ENCODE data around the gene SIGLEC11.

SIGLEC11 gene

GRCh38 chr19:49957262-49957915 lies 3.6 kb downstream of the SIGLEC11 start:
- no peaks in the 10 kb centered on the region for H3K36me3 ChIP-seq (ENCODE audit: control insufficient read depth, insufficient read depth, low read length)
- H3K4me1 ChIP-seq (ENCODE audit: control insufficient read depth, insufficient read depth, low read length): peaks cover 20% of the 10 kb centered on the region
- no peaks in the 10 kb centered on the region for H3K9me3 ChIP-seq (ENCODE audit: control insufficient read depth, insufficient read depth, low read length)
- H3K4me3 ChIP-seq (ENCODE audit: low read depth, low read length): no peak overlapping the region
- H3K9ac ChIP-seq (ENCODE audit: low read depth, low read length): no peak overlapping the region
- H3K27me3 ChIP-seq (ENCODE audit: control insufficient read depth, insufficient read depth, low read length): no peaks in the 10 kb centered on the region

- Histone ChIP-seq H3K27me3 (ENCODE audit: control insufficient read depth, insufficient read depth, low read length) (no peaks in the 10 kb centered on the region), H3K4me3 (ENCODE audit: low read depth, low read length) (no peak overlapping the region), H3K9me3 (ENCODE audit: control insufficient read depth, insufficient read depth, low read length) (no peaks in the 10 kb centered on the region), H3K4me1 (ENCODE audit: control insufficient read depth, insufficient read depth, low read length) (peaks cover 20% of the 10 kb centered on the region), H3K36me3 (ENCODE audit: control insufficient read depth, insufficient read depth, low read length) (no peaks in the 10 kb centered on the region), H3K9ac (ENCODE audit: low read depth, low read length) (no peak overlapping the region)
These were observed 4.9 kb downstream of the SIGLEC11 start for GRCh38 chr19:49956115-49956495.

GRCh38 chr19:49954933-49955332 lies 6.0 kb downstream of the SIGLEC11 start:
- Histone ChIP-seq H3K9ac (ENCODE audit: low read depth, low read length) (no peak overlapping the region), H3K36me3 (ENCODE audit: control insufficient read depth, insufficient read depth, low read length) (no peaks in the 10 kb centered on the region), H3K27me3 (ENCODE audit: control insufficient read depth, insufficient read depth, low read length) (no peaks in the 10 kb centered on the region), H3K4me3 (ENCODE audit: low read depth, low read length) (no peak overlapping the region), H3K4me1 (ENCODE audit: control insufficient read depth, insufficient read depth, low read length) (peaks cover 20% of the 10 kb centered on the region), H3K9me3 (ENCODE audit: control insufficient read depth, insufficient read depth, low read length) (no peaks in the 10 kb centered on the region)

- H3K36me3 ChIP-seq (ENCODE audit: control insufficient read depth, insufficient read depth, low read length): no peaks in the 10 kb centered on the region
- no peak overlapping the region for H3K4me3 ChIP-seq (ENCODE audit: low read depth, low read length)
- no peaks in the 10 kb centered on the region for H3K9me3 ChIP-seq (ENCODE audit: control insufficient read depth, insufficient read depth, low read length)
- no peaks in the 10 kb centered on the region for H3K27me3 ChIP-seq (ENCODE audit: control insufficient read depth, insufficient read depth, low read length)
- peaks cover 20% of the 10 kb centered on the region for H3K4me1 ChIP-seq (ENCODE audit: control insufficient read depth, insufficient read depth, low read length)
- H3K9ac ChIP-seq (ENCODE audit: low read depth, low read length): no peak overlapping the region
These were observed 6.7 kb downstream of the SIGLEC11 start for GRCh38 chr19:49954092-49954829.

- H3K27me3 ChIP-seq (ENCODE audit: control insufficient read depth, insufficient read depth, low read length): no peaks in the 10 kb centered on the region
- H3K4me1 ChIP-seq (ENCODE audit: control insufficient read depth, insufficient read depth, low read length): peaks cover 20% of the 10 kb centered on the region
- H3K9ac ChIP-seq (ENCODE audit: low read depth, low read length): no peak overlapping the region
- H3K36me3 ChIP-seq (ENCODE audit: control insufficient read depth, insufficient read depth, low read length): no peaks in the 10 kb centered on the region
- no peak overlapping the region for H3K4me3 ChIP-seq (ENCODE audit: low read depth, low read length)
- no peaks in the 10 kb centered on the region for H3K9me3 ChIP-seq (ENCODE audit: control insufficient read depth, insufficient read depth, low read length)
These were observed 7.6 kb downstream of the SIGLEC11 start for GRCh38 chr19:49953416-49953815.

GRCh38 chr19:49952906-49953305 lies 8.1 kb downstream of the SIGLEC11 start:
- peaks cover 20% of the 10 kb centered on the region for H3K4me1 ChIP-seq (ENCODE audit: control insufficient read depth, insufficient read depth, low read length)

GRCh38 chr19:49952479-49952836 lies 8.5 kb downstream of the SIGLEC11 start:
- Histone ChIP-seq H3K9ac (ENCODE audit: low read depth, low read length) (no peak overlapping the region), H3K9me3 (ENCODE audit: control insufficient read depth, insufficient read depth, low read length) (no peaks in the 10 kb centered on the region), H3K4me1 (ENCODE audit: control insufficient read depth, insufficient read depth, low read length) (peaks cover 20% of the 10 kb centered on the region), H3K4me3 (ENCODE audit: low read depth, low read length) (no peak overlapping the region), H3K36me3 (ENCODE audit: control insufficient read depth, insufficient read depth, low read length) (no peaks in the 10 kb centered on the region), H3K27me3 (ENCODE audit: control insufficient read depth, insufficient read depth, low read length) (no peaks in the 10 kb centered on the region)

More at GRCh38 chr19:49952906-49953305, 8.1 kb downstream of the SIGLEC11 start:
- Histone ChIP-seq H3K9ac (ENCODE audit: low read depth, low read length) (no peak overlapping the region), H3K9me3 (ENCODE audit: control insufficient read depth, insufficient read depth, low read length) (no peaks in the 10 kb centered on the region), H3K27me3 (ENCODE audit: control insufficient read depth, insufficient read depth, low read length) (no peaks in the 10 kb centered on the region), H3K4me3 (ENCODE audit: low read depth, low read length) (no peak overlapping the region), H3K36me3 (ENCODE audit: control insufficient read depth, insufficient read depth, low read length) (no peaks in the 10 kb centered on the region)

GRCh38 chr19:49951806-49952478 lies 9.0 kb downstream of the SIGLEC11 start:
- peaks cover 18% of the 10 kb centered on the region for H3K4me1 ChIP-seq (ENCODE audit: control insufficient read depth, insufficient read depth, low read length)
- H3K36me3 ChIP-seq (ENCODE audit: control insufficient read depth, insufficient read depth, low read length): no peaks in the 10 kb centered on the region
- no peaks in the 10 kb centered on the region for H3K27me3 ChIP-seq (ENCODE audit: control insufficient read depth, insufficient read depth, low read length)
- H3K4me3 ChIP-seq (ENCODE audit: low read depth, low read length): no peak overlapping the region
- no peaks in the 10 kb centered on the region for H3K9me3 ChIP-seq (ENCODE audit: control insufficient read depth, insufficient read depth, low read length)
- H3K9ac ChIP-seq (ENCODE audit: low read depth, low read length): no peak overlapping the region

GRCh38 chr19:49950956-49951526 lies 9.9 kb downstream of the SIGLEC11 start:
- no peaks in the 10 kb centered on the region for H3K27me3 ChIP-seq (ENCODE audit: control insufficient read depth, insufficient read depth, low read length)
- no peak overlapping the region for H3K9ac ChIP-seq (ENCODE audit: low read depth, low read length)
- no peak overlapping the region for H3K4me3 ChIP-seq (ENCODE audit: low read depth, low read length)
- H3K36me3 ChIP-seq (ENCODE audit: control insufficient read depth, insufficient read depth, low read length): no peaks in the 10 kb centered on the region
- no peaks in the 10 kb centered on the region for H3K9me3 ChIP-seq (ENCODE audit: control insufficient read depth, insufficient read depth, low read length)
- H3K4me1 ChIP-seq (ENCODE audit: control insufficient read depth, insufficient read depth, low read length): peaks cover 14% of the 10 kb centered on the region

- no peaks in the 10 kb centered on the region for H3K9me3 ChIP-seq (ENCODE audit: control insufficient read depth, insufficient read depth, low read length)
- no peaks in the 10 kb centered on the region for H3K27me3 ChIP-seq (ENCODE audit: control insufficient read depth, insufficient read depth, low read length)
- no peaks in the 10 kb centered on the region for H3K36me3 ChIP-seq (ENCODE audit: control insufficient read depth, insufficient read depth, low read length)
- no peak overlapping the region for H3K9ac ChIP-seq (ENCODE audit: low read depth, low read length)
- peaks cover 12% of the 10 kb centered on the region for H3K4me1 ChIP-seq (ENCODE audit: control insufficient read depth, insufficient read depth, low read length)
- H3K4me3 ChIP-seq (ENCODE audit: low read depth, low read length): no peak overlapping the region
These were observed 10.4 kb downstream of the SIGLEC11 start for GRCh38 chr19:49950590-49950948.

GRCh38 chr19:49949742-49950589 lies 11.0 kb downstream of the SIGLEC11 start:
- peaks cover 12% of the 10 kb centered on the region for H3K4me1 ChIP-seq (ENCODE audit: control insufficient read depth, insufficient read depth, low read length)
- H3K36me3 ChIP-seq (ENCODE audit: control insufficient read depth, insufficient read depth, low read length): no peaks in the 10 kb centered on the region
- no peak overlapping the region for H3K4me3 ChIP-seq (ENCODE audit: low read depth, low read length)
- no peaks in the 10 kb centered on the region for H3K27me3 ChIP-seq (ENCODE audit: control insufficient read depth, insufficient read depth, low read length)
- no peaks in the 10 kb centered on the region for H3K9me3 ChIP-seq (ENCODE audit: control insufficient read depth, insufficient read depth, low read length)
- H3K9ac ChIP-seq (ENCODE audit: low read depth, low read length): no peak overlapping the region
